ENCODE measurements around the gene SETD3. TPM values are rescaled to one million over a fixed set of nuclear protein-coding genes. Genes with fewer than 3 reads are reported as not detected.

The SETD3 gene
- total RNA-seq, 1 experiment from 2014 or later = 51.5 TPM

GRCh38 chr14:99520571-99521081 is 40.0 kb upstream of the SETD3 start:
- CTCF ChIA-PET = no interaction called here
- Mint-ChIP-seq H3K36me3 (ENCODE audit: insufficient read depth, unreplicated experiment) (no peaks in the 10 kb centered on the region), H3K4me1 (ENCODE audit: low read depth, unreplicated experiment) (peaks cover 5% of the 10 kb centered on the region), H3K27ac (ENCODE audit: unreplicated experiment) (no peak overlapping the region), H3K4me3 (ENCODE audit: low read depth, unreplicated experiment) (no peak overlapping the region), H3K27me3 (ENCODE audit: unreplicated experiment) (no peaks in the 10 kb centered on the region), H3K9me3 (ENCODE audit: low read depth, unreplicated experiment) (no peaks in the 10 kb centered on the region)
- intact Hi-C loops (cut with micrococcal nuclease; ENCODE audit: unreplicated experiment) = no loop called here
- no peak for TF ChIP-seq CTCF (IDR thresholded peaks at IDR 0.05; ENCODE audit: unreplicated experiment)
- no TSS peak for BruUV-seq (replicated peaks)
- no peak for DNase-seq

- H3K9me3 Mint-ChIP-seq (ENCODE audit: low read depth, unreplicated experiment) = no peaks in the 10 kb centered on the region
Measured at GRCh38 chr14:99519931-99520421, 39.3 kb upstream of the SETD3 start.

GRCh38 chr14:99519347-99519881 is 38.8 kb upstream of the SETD3 start:
- no peaks in the 10 kb centered on the region for H3K4me1 Mint-ChIP-seq (ENCODE audit: low read depth, unreplicated experiment)
- intact Hi-C loops (cut with micrococcal nuclease; ENCODE audit: unreplicated experiment) = loop anchor here (5.0 kb wide), 1 partner anchor 368 kb away; no protein-coding TSS in a partner anchor
- no peak overlapping the region for H3K4me3 Mint-ChIP-seq (ENCODE audit: low read depth, unreplicated experiment)
- TF ChIP-seq CTCF (IDR thresholded peaks at IDR 0.05; ENCODE audit: unreplicated experiment) = no peak
- CTCF ChIA-PET = no interaction called here
- no peaks in the 10 kb centered on the region for H3K27me3 Mint-ChIP-seq (ENCODE audit: unreplicated experiment)
- no TSS peak for BruUV-seq (replicated peaks)
- H3K27ac Mint-ChIP-seq (ENCODE audit: unreplicated experiment) = no peak overlapping the region
- H3K9me3 Mint-ChIP-seq (ENCODE audit: low read depth, unreplicated experiment) = no peaks in the 10 kb centered on the region
- no peak for DNase-seq
- H3K36me3 Mint-ChIP-seq (ENCODE audit: insufficient read depth, unreplicated experiment) = peaks cover under 1% of the 10 kb centered on the region

More at GRCh38 chr14:99519931-99520421, 39.3 kb upstream of the SETD3 start:
- Mint-ChIP-seq H3K4me1 (ENCODE audit: low read depth, unreplicated experiment) (peaks cover 3% of the 10 kb centered on the region), H3K27ac (ENCODE audit: unreplicated experiment) (no peak overlapping the region), H3K27me3 (ENCODE audit: unreplicated experiment) (no peaks in the 10 kb centered on the region), H3K4me3 (ENCODE audit: low read depth, unreplicated experiment) (no peak overlapping the region), H3K36me3 (ENCODE audit: insufficient read depth, unreplicated experiment) (no peaks in the 10 kb centered on the region)
- BruUV-seq (replicated peaks) = no TSS peak
- TF ChIP-seq CTCF (IDR thresholded peaks at IDR 0.05; ENCODE audit: unreplicated experiment) = no peak
- no peak for DNase-seq
- CTCF ChIA-PET = no interaction called here
- intact Hi-C loops (cut with micrococcal nuclease; ENCODE audit: unreplicated experiment) = loop anchor here (5.0 kb wide), 1 partner anchor 367 kb away; no protein-coding TSS in a partner anchor

- Mint-ChIP-seq H3K4me1 (ENCODE audit: low read depth, unreplicated experiment) (no peaks in the 10 kb centered on the region), H3K4me3 (ENCODE audit: low read depth, unreplicated experiment) (no peak overlapping the region), H3K27me3 (ENCODE audit: unreplicated experiment) (no peaks in the 10 kb centered on the region), H3K9me3 (ENCODE audit: low read depth, unreplicated experiment) (no peaks in the 10 kb centered on the region), H3K36me3 (ENCODE audit: insufficient read depth, unreplicated experiment) (peaks cover 7% of the 10 kb centered on the region), H3K27ac (ENCODE audit: unreplicated experiment) (no peak overlapping the region)
- CTCF ChIA-PET = interaction anchor here (0.7 kb wide), 1 partner anchor 98 kb away, joined by 3 read pairs; no protein-coding TSS in a partner anchor
- DNase-seq = peak; percentile 89
- BruUV-seq (replicated peaks) = no TSS peak
- TF ChIP-seq CTCF (IDR thresholded peaks at IDR 0.05; ENCODE audit: unreplicated experiment) = peak; percentile 93
- intact Hi-C loops (cut with micrococcal nuclease; ENCODE audit: unreplicated experiment) = loop anchor here (1.0 to 5.0 kb wide), 2 partner anchors 111 to 369 kb away; no protein-coding TSS in a partner anchor
Measured at GRCh38 chr14:99518441-99519346, 38.0 kb upstream of the SETD3 start.
